Measurements from ENCODE around the gene PCDHB11.
"Not testable (repeated sequence)": the region's sequence is repeated elsewhere in the genome, so short reads cannot be mapped to it uniquely, and the experiment has no call there.

DNA sequence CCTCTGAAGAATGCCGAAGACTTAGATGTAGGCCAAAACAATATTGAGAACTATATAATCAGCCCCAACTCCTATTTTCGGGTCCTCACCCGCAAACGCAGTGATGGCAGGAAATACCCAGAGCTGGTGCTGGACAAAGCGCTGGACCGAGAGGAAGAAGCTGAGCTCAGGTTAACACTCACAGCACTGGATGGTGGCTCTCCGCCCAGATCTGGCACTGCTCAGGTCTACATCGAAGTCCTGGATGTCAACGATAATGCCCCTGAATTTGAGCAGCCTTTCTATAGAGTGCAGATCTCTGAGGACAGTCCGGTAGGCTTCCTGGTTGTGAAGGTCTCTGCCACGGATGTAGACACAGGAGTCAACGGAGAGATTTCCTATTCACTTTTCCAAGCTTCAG, 15.2 kb downstream of the PCDHB11 start:
- TF ChIP-seq, protein P1, sequence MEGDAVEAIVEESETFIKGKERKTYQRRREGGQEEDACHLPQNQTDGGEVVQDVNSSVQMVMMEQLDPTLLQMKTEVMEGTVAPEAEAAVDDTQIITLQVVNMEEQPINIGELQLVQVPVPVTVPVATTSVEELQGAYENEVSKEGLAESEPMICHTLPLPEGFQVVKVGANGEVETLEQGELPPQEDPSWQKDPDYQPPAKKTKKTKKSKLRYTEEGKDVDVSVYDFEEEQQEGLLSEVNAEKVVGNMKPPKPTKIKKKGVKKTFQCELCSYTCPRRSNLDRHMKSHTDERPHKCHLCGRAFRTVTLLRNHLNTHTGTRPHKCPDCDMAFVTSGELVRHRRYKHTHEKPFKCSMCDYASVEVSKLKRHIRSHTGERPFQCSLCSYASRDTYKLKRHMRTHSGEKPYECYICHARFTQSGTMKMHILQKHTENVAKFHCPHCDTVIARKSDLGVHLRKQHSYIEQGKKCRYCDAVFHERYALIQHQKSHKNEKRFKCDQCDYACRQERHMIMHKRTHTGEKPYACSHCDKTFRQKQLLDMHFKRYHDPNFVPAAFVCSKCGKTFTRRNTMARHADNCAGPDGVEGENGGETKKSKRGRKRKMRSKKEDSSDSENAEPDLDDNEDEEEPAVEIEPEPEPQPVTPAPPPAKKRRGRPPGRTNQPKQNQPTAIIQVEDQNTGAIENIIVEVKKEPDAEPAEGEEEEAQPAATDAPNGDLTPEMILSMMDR (IDR thresholded peaks at IDR 0.05; ENCODE audit: low read depth, low read length, missing input control): not testable (repeated sequence)
- not testable (repeated sequence) for TF ChIP-seq NR2F2 (IDR thresholded peaks at IDR 0.05)
- TF ChIP-seq, protein P2, sequence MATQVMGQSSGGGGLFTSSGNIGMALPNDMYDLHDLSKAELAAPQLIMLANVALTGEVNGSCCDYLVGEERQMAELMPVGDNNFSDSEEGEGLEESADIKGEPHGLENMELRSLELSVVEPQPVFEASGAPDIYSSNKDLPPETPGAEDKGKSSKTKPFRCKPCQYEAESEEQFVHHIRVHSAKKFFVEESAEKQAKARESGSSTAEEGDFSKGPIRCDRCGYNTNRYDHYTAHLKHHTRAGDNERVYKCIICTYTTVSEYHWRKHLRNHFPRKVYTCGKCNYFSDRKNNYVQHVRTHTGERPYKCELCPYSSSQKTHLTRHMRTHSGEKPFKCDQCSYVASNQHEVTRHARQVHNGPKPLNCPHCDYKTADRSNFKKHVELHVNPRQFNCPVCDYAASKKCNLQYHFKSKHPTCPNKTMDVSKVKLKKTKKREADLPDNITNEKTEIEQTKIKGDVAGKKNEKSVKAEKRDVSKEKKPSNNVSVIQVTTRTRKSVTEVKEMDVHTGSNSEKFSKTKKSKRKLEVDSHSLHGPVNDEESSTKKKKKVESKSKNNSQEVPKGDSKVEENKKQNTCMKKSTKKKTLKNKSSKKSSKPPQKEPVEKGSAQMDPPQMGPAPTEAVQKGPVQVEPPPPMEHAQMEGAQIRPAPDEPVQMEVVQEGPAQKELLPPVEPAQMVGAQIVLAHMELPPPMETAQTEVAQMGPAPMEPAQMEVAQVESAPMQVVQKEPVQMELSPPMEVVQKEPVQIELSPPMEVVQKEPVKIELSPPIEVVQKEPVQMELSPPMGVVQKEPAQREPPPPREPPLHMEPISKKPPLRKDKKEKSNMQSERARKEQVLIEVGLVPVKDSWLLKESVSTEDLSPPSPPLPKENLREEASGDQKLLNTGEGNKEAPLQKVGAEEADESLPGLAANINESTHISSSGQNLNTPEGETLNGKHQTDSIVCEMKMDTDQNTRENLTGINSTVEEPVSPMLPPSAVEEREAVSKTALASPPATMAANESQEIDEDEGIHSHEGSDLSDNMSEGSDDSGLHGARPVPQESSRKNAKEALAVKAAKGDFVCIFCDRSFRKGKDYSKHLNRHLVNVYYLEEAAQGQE (IDR thresholded peaks at IDR 0.05): not testable (repeated sequence)
